Left ventricle myocardium inferior (tissue), 1 donor: ENCODE data around the gene NRXN2. TPM values are rescaled to one million over a fixed set of nuclear protein-coding genes. Genes with fewer than 3 reads are reported as not detected.

Experiments used
- DNase-seq: peaks from one replicate; pipeline ENCODE4 v3.0.0-alpha.2; 2020
- H3K27ac ChIP-seq: fragments of 200-600 bp; replicated peaks from 2 replicates; pipeline ENCODE4 v1.8.0; 2021
- H3K27me3 ChIP-seq: fragments of 200-600 bp; 2 replicates; pipeline ENCODE4 v1.8.0; 2021; ENCODE audit warnings: low read depth
- H3K36me3 ChIP-seq: fragments of 200-600 bp; 2 replicates; pipeline ENCODE4 v1.8.0; 2021
- H3K4me1 ChIP-seq: fragments of 200-600 bp; 2 replicates; pipeline ENCODE4 v1.8.0; 2021
- H3K4me3 ChIP-seq: fragments of 200-600 bp; 2 replicates; pipeline ENCODE4 v1.8.0; 2021; ENCODE audit warnings: mild to moderate bottlenecking, moderate library complexity
- H3K9me3 ChIP-seq: fragments of 200-600 bp; replicated peaks from 2 replicates; pipeline ENCODE4 v1.8.0; 2021
- intact Hi-C: fragments of 100-400 bp; cut with micrococcal nuclease; formaldehyde crosslinking; loops from one replicate; pipeline ENCODE4 v1.11.0; 2022
- total RNA-seq: library from RNA; stranded (reverse); fragmentation: NEBNext Ultra II Directional; extraction: Animal tissue kit (Norgen Biotek cat#: 25700); gene quantifications from one replicate; pipeline ENCODE4 v1.2.1, GENCODE V29; 2021
- TF ChIP-seq, protein P1 (sequence below): fragments of 200-600 bp; IDR thresholded peaks from 2 replicates; pipeline ENCODE4 v1.8.0; 2021; ENCODE audit warnings: antibody characterized with exemption, mild to moderate bottlenecking, borderline replicate concordance
- donor health status: DM: no; HTN: yes; CAD: no; lungs with severe emphysema.

NRXN2 gene
- total RNA-seq, 1 donor from 2014 or later: 0.71 TPM

DNA sequence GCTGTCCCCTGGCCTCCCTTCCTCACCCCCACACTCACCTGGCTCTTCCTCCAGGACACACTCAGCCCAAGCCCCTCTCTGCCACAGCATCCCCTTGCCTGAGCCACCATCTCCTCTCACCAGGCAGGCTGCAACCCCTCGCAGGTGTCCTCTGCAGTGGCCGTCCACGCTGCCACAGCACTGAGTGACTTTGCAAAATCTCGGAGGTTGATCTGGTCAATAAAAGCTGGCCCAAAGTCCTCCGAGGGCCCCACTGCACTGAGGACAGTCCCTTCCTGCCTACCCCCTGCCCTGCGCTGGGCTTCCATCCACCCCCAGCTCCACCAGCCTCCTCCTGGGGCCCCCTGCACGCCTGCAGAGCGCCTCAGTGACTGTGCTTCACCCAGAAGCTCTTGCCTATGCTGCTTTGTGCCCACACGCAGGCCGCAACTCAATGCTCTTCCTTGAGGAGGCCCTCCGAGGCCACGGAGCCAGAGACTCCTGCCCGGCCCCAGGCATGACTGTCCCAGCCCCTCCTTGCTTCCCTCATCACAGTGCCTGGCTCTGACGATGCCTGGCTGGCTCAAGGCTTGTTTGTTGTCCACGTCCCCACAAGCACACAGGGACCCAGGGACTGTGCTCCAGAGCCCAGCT is 162.7 kb downstream of the NRXN2 start:
- H3K36me3 ChIP-seq: no peaks in the 10 kb centered on the region
- H3K27me3 ChIP-seq: peaks cover 38% of the 10 kb centered on the region
- no peak overlapping the region for H3K4me3 ChIP-seq
- no peaks in the 10 kb centered on the region for H3K9me3 ChIP-seq
- no peak overlapping the region for H3K27ac ChIP-seq
- intact Hi-C loops: no loop called here
- TF ChIP-seq, protein P1, sequence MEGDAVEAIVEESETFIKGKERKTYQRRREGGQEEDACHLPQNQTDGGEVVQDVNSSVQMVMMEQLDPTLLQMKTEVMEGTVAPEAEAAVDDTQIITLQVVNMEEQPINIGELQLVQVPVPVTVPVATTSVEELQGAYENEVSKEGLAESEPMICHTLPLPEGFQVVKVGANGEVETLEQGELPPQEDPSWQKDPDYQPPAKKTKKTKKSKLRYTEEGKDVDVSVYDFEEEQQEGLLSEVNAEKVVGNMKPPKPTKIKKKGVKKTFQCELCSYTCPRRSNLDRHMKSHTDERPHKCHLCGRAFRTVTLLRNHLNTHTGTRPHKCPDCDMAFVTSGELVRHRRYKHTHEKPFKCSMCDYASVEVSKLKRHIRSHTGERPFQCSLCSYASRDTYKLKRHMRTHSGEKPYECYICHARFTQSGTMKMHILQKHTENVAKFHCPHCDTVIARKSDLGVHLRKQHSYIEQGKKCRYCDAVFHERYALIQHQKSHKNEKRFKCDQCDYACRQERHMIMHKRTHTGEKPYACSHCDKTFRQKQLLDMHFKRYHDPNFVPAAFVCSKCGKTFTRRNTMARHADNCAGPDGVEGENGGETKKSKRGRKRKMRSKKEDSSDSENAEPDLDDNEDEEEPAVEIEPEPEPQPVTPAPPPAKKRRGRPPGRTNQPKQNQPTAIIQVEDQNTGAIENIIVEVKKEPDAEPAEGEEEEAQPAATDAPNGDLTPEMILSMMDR: no peak
- no peak for DNase-seq
- H3K4me1 ChIP-seq: peaks cover 3% of the 10 kb centered on the region

DNA sequence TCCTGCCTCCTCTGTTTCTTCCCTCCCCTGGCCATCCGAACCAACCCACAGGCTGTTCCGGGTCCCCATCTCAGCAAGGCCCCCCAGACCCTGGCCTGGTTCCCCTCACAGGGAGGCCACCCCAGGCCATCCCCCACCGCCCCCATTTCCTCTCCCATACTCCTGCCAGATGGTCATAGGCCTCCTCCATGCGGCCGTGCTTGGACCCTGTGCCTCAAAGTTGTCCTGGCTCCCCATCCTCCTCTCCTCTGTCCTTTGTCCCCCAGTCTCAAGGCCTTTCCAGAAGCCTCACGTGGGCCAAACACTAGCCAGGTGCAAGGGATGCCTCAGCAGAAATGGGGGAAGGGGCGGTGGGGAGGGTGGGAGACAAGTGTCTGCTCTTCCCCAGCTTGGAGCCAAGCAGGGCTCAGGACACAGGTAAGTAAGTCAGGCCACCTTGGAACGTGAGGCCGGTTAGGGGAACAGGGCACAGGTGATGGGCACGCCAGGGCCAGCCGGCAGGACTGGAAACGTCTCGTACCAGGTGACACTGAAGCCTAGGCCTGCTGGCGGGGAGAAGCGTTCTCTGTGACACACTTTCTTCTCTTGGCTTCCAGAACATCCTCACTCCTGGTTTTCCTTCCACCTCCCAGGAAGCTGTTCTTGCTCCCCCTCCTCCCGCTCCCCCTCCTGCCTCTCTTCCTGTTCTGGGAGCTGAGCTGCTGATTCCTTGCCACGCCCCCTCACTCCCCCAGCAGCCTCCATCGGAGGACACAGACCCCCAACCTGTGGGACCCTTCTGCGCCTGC is 163.5 kb downstream of the NRXN2 start:
- DNase-seq: no peak

DNA sequence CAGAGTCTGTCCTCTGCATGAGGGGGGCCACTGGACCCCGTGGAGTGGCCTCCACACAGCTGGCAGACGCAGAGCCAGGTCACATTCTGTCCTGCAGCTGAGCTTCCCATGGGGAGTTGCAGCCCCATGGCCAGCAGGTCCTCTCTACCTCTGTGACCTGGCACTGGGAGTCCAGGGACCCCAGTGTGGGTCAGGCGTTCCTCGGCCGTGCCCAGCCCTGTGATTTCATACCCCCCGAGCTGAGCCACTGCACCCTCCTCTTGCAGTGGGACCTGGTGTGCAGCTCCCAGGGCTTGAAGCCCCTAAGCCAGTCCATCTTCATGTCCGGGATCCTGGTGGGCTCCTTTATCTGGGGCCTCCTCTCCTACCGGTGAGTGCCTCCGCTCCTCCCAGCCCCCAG is 164.1 kb downstream of the NRXN2 start:
- DNase-seq: no peak
- Histone ChIP-seq H3K4me1 (peaks cover 17% of the 10 kb centered on the region), H3K9me3 (no peaks in the 10 kb centered on the region), H3K27me3 (peaks cover 38% of the 10 kb centered on the region), H3K36me3 (no peaks in the 10 kb centered on the region), H3K27ac (no peak overlapping the region), H3K4me3 (no peak overlapping the region)
- TF ChIP-seq, protein P1: no peak
- intact Hi-C loops: no loop called here

More for the DNA sequence above, 163.5 kb downstream of the NRXN2 start:
- intact Hi-C loops: no loop called here
- Histone ChIP-seq H3K4me1 (peaks cover 10% of the 10 kb centered on the region), H3K4me3 (no peak overlapping the region), H3K9me3 (no peaks in the 10 kb centered on the region), H3K27me3 (peaks cover 38% of the 10 kb centered on the region), H3K27ac (no peak overlapping the region), H3K36me3 (no peaks in the 10 kb centered on the region)
- TF ChIP-seq, protein P1: no peak

DNA sequence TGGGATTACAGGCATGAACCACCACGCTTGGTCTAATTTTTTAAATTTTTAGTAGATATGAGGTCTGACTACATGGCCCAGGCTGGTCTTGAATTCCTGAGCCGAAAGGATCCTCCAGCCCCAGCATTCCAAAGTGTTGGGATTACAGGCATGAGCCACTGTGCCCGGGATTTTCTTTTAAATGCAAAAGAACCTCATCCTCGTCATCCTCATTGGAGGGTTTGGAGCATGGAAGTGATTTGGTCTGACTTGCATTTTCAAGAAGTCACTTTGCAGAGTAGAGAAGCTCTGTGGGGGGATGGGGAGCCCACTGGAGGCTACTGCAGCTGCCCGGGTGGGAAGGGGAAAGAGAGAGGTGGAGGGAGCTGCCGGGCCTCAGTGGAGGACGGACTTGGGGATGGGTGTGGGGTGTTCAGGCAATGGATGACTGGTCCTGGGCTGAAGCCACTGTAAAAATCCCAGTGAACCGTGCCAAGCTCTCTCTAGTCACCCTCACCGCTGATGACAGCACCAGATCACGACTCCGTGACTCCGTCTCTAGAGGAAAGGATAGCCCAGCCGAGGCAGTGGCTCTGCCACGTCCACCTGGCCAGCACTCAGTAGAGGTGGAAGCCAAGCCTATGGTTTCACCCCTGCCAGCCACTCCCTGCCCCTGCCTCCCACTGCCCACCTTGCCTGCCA is 164.8 kb downstream of the NRXN2 start:
- H3K9me3 ChIP-seq: no peaks in the 10 kb centered on the region
- TF ChIP-seq, protein P1: no peak
- no peaks in the 10 kb centered on the region for H3K36me3 ChIP-seq
- H3K4me1 ChIP-seq: peaks cover 23% of the 10 kb centered on the region
- no peak overlapping the region for H3K27ac ChIP-seq
- H3K4me3 ChIP-seq: no peak overlapping the region
- peaks cover 38% of the 10 kb centered on the region for H3K27me3 ChIP-seq
- intact Hi-C loops: no loop called here
- DNase-seq: no peak

DNA sequence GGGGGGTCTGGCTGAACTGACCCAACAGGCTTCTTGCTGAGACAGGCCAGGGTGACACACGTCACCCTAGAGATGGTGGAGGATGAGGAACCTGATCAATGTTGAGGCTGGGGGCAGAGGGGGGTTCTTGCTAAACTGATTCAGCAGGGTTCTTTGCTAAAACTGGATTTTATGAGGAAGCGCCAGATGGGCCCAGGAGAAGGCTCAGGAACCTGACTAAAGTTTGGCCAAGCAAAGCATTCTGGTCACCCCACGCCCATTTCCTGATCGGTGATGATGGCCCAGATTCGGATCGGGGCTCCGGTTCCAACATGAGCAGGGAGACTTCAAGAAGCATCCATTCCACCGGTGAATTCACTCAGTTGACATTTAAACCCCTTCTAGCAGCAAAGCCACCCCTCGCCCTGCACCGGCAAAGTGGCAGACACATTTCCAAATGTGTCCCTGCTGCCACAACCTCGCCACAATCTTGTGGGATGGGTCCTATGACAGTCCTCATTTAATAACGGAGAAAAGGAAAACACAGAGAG is 166.2 kb downstream of the NRXN2 start:
- H3K4me1 ChIP-seq: peaks cover 23% of the 10 kb centered on the region
- no peaks in the 10 kb centered on the region for H3K36me3 ChIP-seq
- TF ChIP-seq, protein P1: no peak
- intact Hi-C loops: no loop called here
- H3K27me3 ChIP-seq: peaks cover 30% of the 10 kb centered on the region
- no peaks in the 10 kb centered on the region for H3K9me3 ChIP-seq
- no peak overlapping the region for H3K4me3 ChIP-seq
- no peak for DNase-seq
- H3K27ac ChIP-seq: no peak overlapping the region
